GM10266 (cell line): ENCODE measurements around the gene SRXN1.
"Not testable (repeated sequence)": the region's sequence is repeated elsewhere in the genome, so short reads cannot be mapped to it uniquely, and the experiment has no call there.

Source experiments
- DNase-seq: peaks from one replicate; pipeline ENCODE4 v3.0.0; 2012; ENCODE audit errors: extremely low spot score
- TF ChIP-seq, protein P1 (sequence below): IDR thresholded peaks from 2 replicates; pipeline ENCODE4 v1.5.1; 2012; ENCODE audit warnings: mild to moderate bottlenecking, low read depth; ENCODE audit not compliant: control insufficient read depth, insufficient read depth; ENCODE audit errors: missing control alignments

SRXN1 gene

DNA sequence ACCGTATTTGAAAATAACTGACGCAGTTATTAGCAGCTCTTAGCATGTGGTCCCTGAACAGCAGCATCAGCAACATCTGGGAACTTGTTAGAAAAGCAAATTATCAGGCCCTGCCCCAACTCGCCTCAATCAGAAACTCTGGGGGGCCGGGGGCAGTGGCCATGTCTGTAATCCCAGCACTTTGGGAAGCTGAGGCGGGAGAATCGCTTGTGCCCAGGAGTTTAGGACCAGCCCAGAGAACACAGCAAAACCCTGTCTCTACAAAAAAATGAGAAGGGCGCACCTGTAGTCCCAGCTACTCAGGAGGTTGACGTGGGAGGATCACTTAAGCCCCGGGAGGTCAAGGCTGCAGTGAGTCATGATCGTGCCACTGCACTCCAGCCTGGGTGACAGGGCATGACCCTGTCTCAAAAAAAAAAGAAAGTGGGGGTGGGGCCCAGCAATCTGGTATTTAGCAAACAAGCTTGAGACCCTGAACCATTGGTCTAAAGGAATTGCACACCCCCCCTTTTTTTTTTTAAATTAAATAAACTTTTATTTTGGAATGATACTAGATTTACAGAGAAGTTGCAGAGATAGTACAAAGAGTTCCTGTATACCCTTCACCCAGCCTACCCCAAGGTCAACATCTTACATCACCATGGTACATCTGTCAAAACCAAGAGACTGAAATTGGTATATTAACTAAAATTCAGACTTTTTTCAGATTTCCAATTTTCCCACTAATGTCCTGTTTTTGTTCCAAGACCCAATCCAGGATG lies 6.7 kb downstream of the SRXN1 start:
- TF ChIP-seq, protein P1, sequence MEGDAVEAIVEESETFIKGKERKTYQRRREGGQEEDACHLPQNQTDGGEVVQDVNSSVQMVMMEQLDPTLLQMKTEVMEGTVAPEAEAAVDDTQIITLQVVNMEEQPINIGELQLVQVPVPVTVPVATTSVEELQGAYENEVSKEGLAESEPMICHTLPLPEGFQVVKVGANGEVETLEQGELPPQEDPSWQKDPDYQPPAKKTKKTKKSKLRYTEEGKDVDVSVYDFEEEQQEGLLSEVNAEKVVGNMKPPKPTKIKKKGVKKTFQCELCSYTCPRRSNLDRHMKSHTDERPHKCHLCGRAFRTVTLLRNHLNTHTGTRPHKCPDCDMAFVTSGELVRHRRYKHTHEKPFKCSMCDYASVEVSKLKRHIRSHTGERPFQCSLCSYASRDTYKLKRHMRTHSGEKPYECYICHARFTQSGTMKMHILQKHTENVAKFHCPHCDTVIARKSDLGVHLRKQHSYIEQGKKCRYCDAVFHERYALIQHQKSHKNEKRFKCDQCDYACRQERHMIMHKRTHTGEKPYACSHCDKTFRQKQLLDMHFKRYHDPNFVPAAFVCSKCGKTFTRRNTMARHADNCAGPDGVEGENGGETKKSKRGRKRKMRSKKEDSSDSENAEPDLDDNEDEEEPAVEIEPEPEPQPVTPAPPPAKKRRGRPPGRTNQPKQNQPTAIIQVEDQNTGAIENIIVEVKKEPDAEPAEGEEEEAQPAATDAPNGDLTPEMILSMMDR = no peak
- DNase-seq = no peak

GRCh38 chr20:645318-646106 lies 7.5 kb downstream of the SRXN1 start:
- peak; percentile 93 for DNase-seq
- TF ChIP-seq, protein P1 = peak; percentile 93

- DNase-seq = no peak
- TF ChIP-seq, protein P1 = no peak
Measured at GRCh38 chr20:644692-645317, 8.2 kb downstream of the SRXN1 start.

DNA sequence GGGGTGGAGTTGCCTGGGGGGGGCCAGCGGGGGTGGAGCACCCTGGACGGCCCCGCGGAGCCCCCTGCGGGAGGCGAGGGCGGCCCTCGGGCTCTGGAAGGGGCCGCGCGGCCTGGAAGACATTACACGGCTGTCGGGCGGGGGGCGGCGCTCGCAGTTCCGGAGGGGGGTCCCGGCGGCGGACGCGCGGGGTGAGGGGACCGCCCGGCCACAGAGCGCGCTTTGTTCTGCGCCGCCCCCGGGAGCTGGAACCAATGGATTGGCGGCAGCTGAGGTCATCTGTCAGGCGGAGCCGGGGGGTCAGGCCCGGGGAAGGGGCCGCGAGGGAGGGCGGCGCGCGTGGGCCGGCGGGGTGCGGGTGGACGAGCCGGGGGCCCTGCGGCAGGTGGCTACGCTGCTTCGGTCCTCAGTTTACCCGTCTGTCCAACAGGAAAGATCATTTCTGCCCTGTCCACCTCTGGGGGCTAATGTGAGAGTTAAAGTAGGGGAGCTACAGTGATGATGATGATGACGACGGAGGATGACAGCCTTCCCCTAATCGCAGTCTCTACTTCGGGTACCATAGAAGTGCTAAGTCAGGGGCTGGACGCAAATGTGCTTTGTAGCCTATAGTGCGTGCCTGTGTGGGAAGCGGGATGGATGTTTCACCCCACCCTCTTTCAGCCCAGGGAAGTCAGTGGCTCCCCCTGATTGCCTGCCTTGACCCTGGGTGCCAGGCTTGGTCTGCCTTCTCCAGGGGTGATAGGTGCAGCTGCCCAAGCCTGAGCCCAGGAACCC lies 10.4 kb downstream of the SRXN1 start:
- TF ChIP-seq, protein P1 = no peak
- no peak for DNase-seq

- not testable (repeated sequence) for DNase-seq
Measured at GRCh38 chr20:642013-642397, 11.0 kb downstream of the SRXN1 start.

- no peak for DNase-seq
- TF ChIP-seq, protein P1 = no peak
Measured at GRCh38 chr20:641516-641875, 11.5 kb downstream of the SRXN1 start.
